Common myeloid progenitor, CD34-positive (primary cell): ENCODE data around the gene CISTR.

Source experiments
- CTCF ChIA-PET: fragments of 350-600 bp; sonication (Branson Sonifier 250); formaldehyde crosslinking; loops from one replicate; lab custom pipeline; 2021; ENCODE audit warnings: antibody characterized with exemption; lab: Charles Lee
- POLR2A ChIA-PET: fragments of 350-600 bp; sonication (Branson Sonifier 250); formaldehyde crosslinking; loops from one replicate; lab custom pipeline; 2021; ENCODE audit warnings: antibody characterized with exemption; lab: Charles Lee
- DNase-seq, 3 donors: peaks; one replicate each; pipeline versions ENCODE4 v3.0.0 to v3.0.0-alpha.2; 2013
- H3K27ac ChIP-seq, 2 experiments: 1 replicate in 1 of 2; 2 replicates in 1 of 2; pipeline ENCODE4 v1.7.0; 2013; ENCODE audit warnings: inconsistent platforms in 2 of 2, low read length in 2 of 2, mild to moderate bottlenecking in 2 of 2, low read depth in 1 of 2, moderate library complexity in 1 of 2; ENCODE audit not compliant: severe bottlenecking in 2 of 2, insufficient read depth in 1 of 2, poor library complexity in 1 of 2
- H3K27me3 ChIP-seq, 5 experiments: replicated peaks in 2 of 5; 1 replicate in 3 of 5; 2 replicates in 2 of 5; pipeline versions ENCODE4 v1.6.1 to v1.7.0; 2013; ENCODE audit warnings: low read length in 4 of 5, mild to moderate bottlenecking in 2 of 5, moderate library complexity in 2 of 5, inconsistent platforms in 1 of 5; ENCODE audit not compliant: insufficient read depth in 5 of 5, control insufficient read depth in 4 of 5
- H3K36me3 ChIP-seq, 4 experiments: 1 replicate in 2 of 4; 2 replicates in 2 of 4; pipeline versions ENCODE4 v1.6.1 to v1.7.0; 2013; ENCODE audit warnings: low read length in 3 of 4, control low read depth in 1 of 4, mild to moderate bottlenecking in 1 of 4; ENCODE audit not compliant: control insufficient read depth in 4 of 4, insufficient read depth in 4 of 4
- H3K4me1 ChIP-seq, 4 experiments: 1 replicate in 3 of 4; 2 replicates in 1 of 4; pipeline versions ENCODE4 v1.6.1 to v1.7.1; 2013; ENCODE audit warnings: low read length in 3 of 4, mild to moderate bottlenecking in 3 of 4, control low read depth in 1 of 4, inconsistent platforms in 1 of 4, moderate library complexity in 1 of 4; ENCODE audit not compliant: control insufficient read depth in 4 of 4, insufficient read depth in 4 of 4; ENCODE audit errors: control extremely low read depth in 1 of 4
- H3K4me3 ChIP-seq, 7 experiments: 1 replicate in 4 of 7; 2 replicates in 3 of 7; pipeline versions ENCODE4 v1.5.1 to v1.7.0; 2013; ENCODE audit warnings: mild to moderate bottlenecking in 7 of 7, low read length in 6 of 7, moderate library complexity in 6 of 7, inconsistent platforms in 2 of 7, low read depth in 2 of 7, control low read depth in 1 of 7; ENCODE audit not compliant: insufficient read depth in 4 of 7, control insufficient read depth in 1 of 7; ENCODE audit errors: extremely low read depth in 1 of 7
- H3K9me3 ChIP-seq, 5 experiments: 1 replicate in 4 of 5; 2 replicates in 1 of 5; pipeline versions ENCODE4 v1.6.1 to v1.7.1; 2013; ENCODE audit warnings: low read length in 4 of 5, mild to moderate bottlenecking in 2 of 5, inconsistent platforms in 1 of 5, low read depth in 1 of 5, moderate library complexity in 1 of 5; ENCODE audit not compliant: control insufficient read depth in 4 of 5, insufficient read depth in 2 of 5; ENCODE audit errors: control extremely low read depth in 1 of 5
- WGBS: methylation state at CpG from one replicate; pipeline ENCODE4 v1.1.5; 2013; ENCODE audit not compliant: insufficient coverage; 5-methylcytosine and 5-hydroxymethylcytosine counted together

Gene CISTR

GRCh38 chr12:53757101-53757770, 5.5 kb upstream of the CISTR start:
- ChIA-PET POLR2A (interaction anchor here (0.8 kb wide), 1 partner anchor 14 kb away, joined by 3 read pairs; no protein-coding TSS in a partner anchor), CTCF (interaction anchor here (0.6 to 15.2 kb wide), 17 partner anchors 8 to 444 kb away, joined by 3 to 113 read pairs (median 3); partner anchors contain the start of gene CALCOCO1)
- peak; percentile 71 to 82 (median 79) for DNase-seq
- H3K36me3 ChIP-seq, result no peaks in the 10 kb centered on the region
- H3K27ac ChIP-seq, result no peak overlapping the region
- peak overlapping the region in 2 of 7 experiments; percentile 48 to 50 for H3K4me3 ChIP-seq
- WGBS, result 11% methylated on average over 15 of the region's 17 CpGs
- H3K27me3 ChIP-seq, result peaks cover 6 to 82% (median 25%) of the 10 kb centered on the region in 5 experiments
- H3K4me1 ChIP-seq, result peaks cover 1 to 64% (median 28%) of the 10 kb centered on the region in 4 experiments
- H3K9me3 ChIP-seq, result no peaks in the 10 kb centered on the region

GRCh38 chr12:53756300-53757100, 4.7 kb upstream of the CISTR start:
- 97% methylated on average over 4 of the region's 5 CpGs for WGBS
- ChIA-PET CTCF (interaction anchor here (0.6 to 15.2 kb wide), 15 partner anchors 8 to 444 kb away, joined by 3 to 113 read pairs (median 5); partner anchors contain the start of gene CALCOCO1), POLR2A (interaction anchor here (0.8 kb wide), 1 partner anchor 13 kb away, joined by 3 read pairs; no protein-coding TSS in a partner anchor)
- Histone ChIP-seq H3K9me3 (no peaks in the 10 kb centered on the region), H3K27ac (no peak overlapping the region), H3K4me1 (peaks cover 1 to 72% (median 35%) of the 10 kb centered on the region in 4 experiments), H3K36me3 (no peaks in the 10 kb centered on the region), H3K4me3 (peak overlapping the region in 3 of 7 experiments; percentile 42 to 50 (median 48)), H3K27me3 (peaks cover 6 to 82% (median 23%) of the 10 kb centered on the region in 5 experiments)
- DNase-seq, result no peak

GRCh38 chr12:53755893-53756292, 4.1 kb upstream of the CISTR start:
- POLR2A ChIA-PET, result interaction anchor here (1.0 kb wide), 1 partner anchor 10 kb away, joined by 4 read pairs; no protein-coding TSS in a partner anchor
- H3K27ac ChIP-seq, result no peak overlapping the region
- 80% methylated on average over 1 of the region's 3 CpGs for WGBS
- no peaks in the 10 kb centered on the region for H3K36me3 ChIP-seq
- CTCF ChIA-PET, result interaction anchor here (1.2 to 15.2 kb wide), 6 partner anchors 9 to 232 kb away, joined by 3 to 113 read pairs (median 10); no protein-coding TSS in a partner anchor
- DNase-seq, result no peak
- H3K9me3 ChIP-seq, result no peaks in the 10 kb centered on the region
- peak overlapping the region in 1 of 7 experiments; percentile 42 for H3K4me3 ChIP-seq
- H3K4me1 ChIP-seq, result peaks cover 1 to 78% (median 41%) of the 10 kb centered on the region in 4 experiments
- H3K27me3 ChIP-seq, result peaks cover 6 to 82% (median 23%) of the 10 kb centered on the region in 5 experiments

- no peaks in the 10 kb centered on the region for H3K9me3 ChIP-seq
- no peak for DNase-seq
- H3K27ac ChIP-seq, result no peak overlapping the region
- H3K27me3 ChIP-seq, result peaks cover 10 to 83% (median 26%) of the 10 kb centered on the region in 5 experiments
- CTCF ChIA-PET, result interaction anchor here (1.2 to 15.2 kb wide), 5 partner anchors 9 to 232 kb away, joined by 3 to 113 read pairs (median 9); no protein-coding TSS in a partner anchor
- H3K4me3 ChIP-seq, result no peak overlapping the region
- H3K36me3 ChIP-seq, result no peaks in the 10 kb centered on the region
- POLR2A ChIA-PET, result interaction anchor here (1.0 kb wide), 1 partner anchor 10 kb away, joined by 4 read pairs; no protein-coding TSS in a partner anchor
- WGBS, result 93% methylated on average over 3 of the region's 4 CpGs
- peaks cover 1 to 82% (median 46%) of the 10 kb centered on the region in 4 experiments for H3K4me1 ChIP-seq
Measured at GRCh38 chr12:53755451-53755891, 3.7 kb upstream of the CISTR start.

GRCh38 chr12:53754633-53755264, 3.0 kb upstream of the CISTR start:
- Histone ChIP-seq H3K27me3 (peaks cover 15 to 83% (median 26%) of the 10 kb centered on the region in 5 experiments), H3K9me3 (no peaks in the 10 kb centered on the region), H3K36me3 (no peaks in the 10 kb centered on the region), H3K4me3 (no peak overlapping the region), H3K27ac (no peak overlapping the region), H3K4me1 (peaks cover 1 to 88% (median 47%) of the 10 kb centered on the region in 4 experiments)
- POLR2A ChIA-PET, result interaction anchor here (1.0 kb wide), 1 partner anchor 11 kb away, joined by 4 read pairs; no protein-coding TSS in a partner anchor
- WGBS, result 71% methylated on average over 2 of the region's 4 CpGs
- CTCF ChIA-PET, result interaction anchor here (0.7 to 15.2 kb wide), 2 partner anchors 10 to 26 kb away, joined by 3 to 113 read pairs; no protein-coding TSS in a partner anchor
- no peak for DNase-seq

- Histone ChIP-seq H3K27ac (no peak overlapping the region), H3K27me3 (peaks cover 15 to 83% (median 27%) of the 10 kb centered on the region in 5 experiments), H3K4me1 (peaks cover 1 to 88% (median 47%) of the 10 kb centered on the region in 4 experiments), H3K4me3 (no peak overlapping the region), H3K36me3 (no peaks in the 10 kb centered on the region), H3K9me3 (no peaks in the 10 kb centered on the region)
- WGBS, result 90% methylated on average over 2 of the region's 7 CpGs
- ChIA-PET POLR2A (no interaction called here), CTCF (interaction anchor here (0.7 to 15.2 kb wide), 2 partner anchors 9 to 26 kb away, joined by 3 to 113 read pairs; no protein-coding TSS in a partner anchor)
- DNase-seq, result no peak
Measured at GRCh38 chr12:53754188-53754585, 2.4 kb upstream of the CISTR start.
